ENCODE results near the gene PHKB. TPM values are rescaled to one million over a fixed set of nuclear protein-coding genes. Genes with fewer than 3 reads are reported as not detected.

Gene PHKB
- total RNA-seq, 1 donor from 2014 or later: 48.4 TPM

DNA sequence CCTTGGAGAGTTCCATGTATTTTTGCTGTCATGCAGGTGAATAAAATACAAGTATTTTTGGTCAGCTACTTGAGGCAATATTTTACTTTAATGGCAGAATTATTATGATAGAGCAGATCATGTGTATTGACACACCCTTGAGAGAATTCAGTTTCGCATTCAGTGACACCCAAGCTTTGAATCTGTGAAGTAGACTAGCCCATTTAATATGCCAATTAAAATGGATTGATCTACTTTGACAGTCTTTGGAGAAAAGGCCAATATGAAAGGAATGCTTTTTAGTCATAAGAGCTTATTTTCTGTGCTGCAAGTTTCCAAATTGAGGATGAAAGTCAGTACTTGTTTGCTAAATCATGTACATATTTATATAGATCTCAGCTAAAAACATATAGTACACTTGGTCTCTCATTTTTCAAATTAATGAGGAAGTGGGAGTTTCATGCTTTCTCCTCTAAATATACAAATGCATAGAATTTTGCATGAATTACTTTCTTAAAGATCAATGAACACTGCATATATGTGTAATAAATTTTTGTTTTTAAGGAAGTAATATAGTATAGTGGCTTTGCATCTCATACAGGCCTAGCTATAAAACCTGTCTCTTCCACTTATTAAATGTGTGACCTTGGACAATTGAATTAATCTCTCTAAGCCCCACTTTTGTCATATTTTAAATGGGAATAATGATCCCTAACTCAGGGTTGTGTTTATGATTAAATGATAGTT lies 161.5 kb downstream of the PHKB start:
- DNase-seq (ENCODE audit: low read depth in 2 of 2): no peak

DNA sequence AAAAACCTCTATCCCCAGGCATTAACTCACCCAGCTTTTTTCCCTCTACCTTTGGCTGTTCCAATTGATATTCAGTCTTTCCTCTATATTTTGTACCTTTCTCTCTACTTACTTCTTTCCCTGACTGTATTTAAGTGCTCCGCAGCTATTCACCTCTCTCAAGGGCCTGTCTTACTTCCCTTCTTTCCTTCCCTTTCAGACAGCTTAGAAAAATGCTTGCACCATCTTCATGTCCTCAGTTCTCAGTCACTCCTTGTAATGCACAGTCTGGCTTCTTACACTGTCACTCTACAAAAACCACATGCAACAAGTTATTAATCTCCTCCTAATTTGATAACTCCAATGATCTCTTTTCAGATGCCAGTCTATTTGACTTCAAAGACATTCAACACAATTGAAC lies 163.4 kb downstream of the PHKB start:
- no peak for DNase-seq (ENCODE audit: low read depth in 2 of 2)

DNA sequence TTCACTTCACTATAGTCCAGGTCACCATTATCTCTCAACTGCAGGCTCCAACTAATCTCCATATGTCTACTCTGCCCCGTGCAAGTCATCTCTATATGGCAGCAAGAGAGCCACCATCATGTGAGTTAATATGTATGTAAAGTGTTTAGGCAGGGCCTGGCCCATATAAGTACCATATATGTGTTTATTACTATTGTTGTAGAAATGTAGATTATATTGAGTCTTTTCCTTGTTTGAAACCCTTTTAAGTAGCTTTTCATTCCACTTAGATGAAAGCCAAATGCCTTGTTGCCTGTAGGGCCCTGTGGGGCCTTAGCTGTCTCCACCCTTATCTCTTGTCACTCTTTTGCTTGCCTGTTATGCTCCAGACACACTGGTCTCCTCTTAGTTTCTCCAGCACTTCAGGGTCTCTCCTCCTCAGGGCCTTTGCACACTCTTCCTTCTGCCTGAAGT lies 164.0 kb downstream of the PHKB start:
- no peak for DNase-seq (ENCODE audit: low read depth in 2 of 2)

- no peak for DNase-seq (ENCODE audit: low read depth in 2 of 2)
Measured at GRCh38 chr16:47626246-47626645, 165.1 kb downstream of the PHKB start.

DNA sequence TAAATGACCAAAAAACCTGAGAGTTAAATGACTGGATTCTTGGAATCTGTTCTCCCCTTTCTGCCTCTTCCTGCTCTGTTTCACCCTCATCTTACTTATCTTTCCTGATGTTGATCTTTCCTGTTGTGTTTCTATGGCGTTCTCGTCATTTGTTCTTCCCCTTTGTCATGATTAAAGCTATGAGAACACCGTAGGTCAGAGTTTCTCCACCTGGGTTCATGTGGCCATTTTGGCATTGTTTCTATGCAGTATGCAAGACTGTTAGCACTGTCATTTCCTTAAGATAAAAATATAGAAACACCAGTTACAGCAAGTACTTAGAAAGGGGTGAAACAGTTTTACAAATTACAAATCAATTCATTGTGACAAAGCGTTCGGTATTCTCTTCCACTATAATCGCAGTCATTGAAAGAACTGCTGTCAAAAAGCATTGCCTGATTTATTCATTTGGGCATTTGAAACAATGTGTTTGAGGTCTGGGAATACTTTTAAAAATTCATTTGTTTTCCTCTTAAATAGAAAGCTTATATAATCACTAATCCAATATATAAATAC lies 166.0 kb downstream of the PHKB start:
- DNase-seq (ENCODE audit: low read depth in 2 of 2): peak; percentile 34 to 43

DNA sequence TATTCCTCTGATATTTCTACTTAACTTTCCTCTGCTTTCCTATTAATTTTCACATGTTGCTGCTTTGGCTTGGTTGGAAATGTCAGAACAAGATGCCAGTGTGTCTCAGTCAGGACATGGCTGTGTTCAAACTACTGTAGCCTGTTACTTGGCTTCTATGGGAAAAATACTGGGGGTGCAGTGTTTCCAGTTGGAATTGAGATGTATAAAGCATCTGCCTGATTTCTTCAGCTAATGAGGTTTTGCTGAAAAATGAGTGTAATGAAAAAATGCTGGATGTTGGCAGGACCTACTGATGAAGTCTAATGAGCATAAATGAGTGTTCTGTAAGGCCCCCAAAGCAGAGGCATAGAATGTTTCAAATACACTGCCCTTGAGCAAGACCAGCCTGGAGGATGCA lies 166.6 kb downstream of the PHKB start:
- DNase-seq (ENCODE audit: low read depth in 2 of 2): no peak

- no peak for DNase-seq (ENCODE audit: low read depth in 2 of 2)
Measured at GRCh38 chr16:47631131-47631530, 170.0 kb downstream of the PHKB start.

GRCh38 chr16:47634126-47634525 lies 173.0 kb downstream of the PHKB start:
- no peak for DNase-seq (ENCODE audit: low read depth in 2 of 2)

DNA sequence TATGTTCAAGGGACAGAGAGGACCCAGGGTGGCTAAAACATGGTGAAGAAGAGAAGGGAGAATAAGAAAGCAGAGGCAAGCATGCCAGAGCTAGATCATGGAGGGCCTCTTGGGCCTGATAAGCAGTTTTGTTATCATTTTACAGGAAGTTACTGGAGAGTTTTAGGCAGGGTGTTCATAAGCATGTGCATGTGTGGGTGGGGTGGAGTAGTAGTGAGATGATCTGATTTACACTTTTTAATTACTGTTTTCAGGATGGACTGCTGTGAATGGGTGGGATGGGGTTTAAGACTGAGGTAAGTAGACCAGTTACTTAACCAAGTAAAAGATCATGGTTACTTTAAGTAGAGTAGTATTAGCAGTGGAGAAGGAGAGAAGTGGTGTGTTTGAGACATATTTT lies 173.6 kb downstream of the PHKB start:
- no peak for DNase-seq (ENCODE audit: low read depth in 2 of 2)

- no peak for DNase-seq (ENCODE audit: low read depth in 2 of 2)
Measured at GRCh38 chr16:47636501-47637099, 175.5 kb downstream of the PHKB start.

DNA sequence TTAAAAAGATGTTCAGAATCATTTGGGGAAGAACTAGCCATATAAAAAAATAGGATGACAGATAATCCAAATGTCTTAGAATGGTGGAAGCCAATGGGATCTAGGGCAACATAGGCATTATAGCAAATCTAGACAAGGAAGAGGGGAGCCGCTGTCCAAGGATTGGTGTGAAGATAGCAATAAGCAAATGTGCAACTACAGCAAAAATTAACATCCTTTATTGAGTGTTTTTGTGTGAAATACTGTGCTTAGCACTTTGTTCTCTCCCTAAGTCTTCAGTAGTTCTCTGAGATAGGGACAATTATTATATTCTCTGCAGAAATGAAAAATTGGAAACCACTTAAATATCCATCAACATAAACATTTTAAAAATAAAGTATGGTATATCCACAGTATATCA lies 177.0 kb downstream of the PHKB start:
- DNase-seq (ENCODE audit: low read depth in 2 of 2): no peak

DNA sequence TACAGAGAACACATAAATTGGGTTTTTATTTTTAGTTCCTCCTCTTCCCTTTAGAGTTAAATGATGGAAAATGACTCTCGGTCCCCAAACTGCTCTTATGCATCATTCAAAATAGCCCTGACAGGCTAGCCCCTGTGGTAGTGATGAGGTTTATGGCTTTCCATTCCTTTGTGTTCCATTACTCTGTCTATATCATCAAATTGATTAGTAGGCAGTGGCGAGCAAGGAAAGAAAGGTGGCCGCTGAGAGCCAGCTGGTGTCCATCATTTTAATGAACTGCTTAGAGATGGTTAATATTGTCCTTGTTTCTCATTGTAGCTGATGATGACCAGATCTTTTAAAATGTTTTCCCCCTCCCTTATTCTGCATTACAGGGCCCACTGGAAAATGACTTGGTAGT lies 179.5 kb downstream of the PHKB start:
- DNase-seq (ENCODE audit: low read depth in 2 of 2): no peak

- no peak for DNase-seq (ENCODE audit: low read depth in 2 of 2)
Measured at GRCh38 chr16:47643323-47644000, 182.3 kb downstream of the PHKB start.

DNA sequence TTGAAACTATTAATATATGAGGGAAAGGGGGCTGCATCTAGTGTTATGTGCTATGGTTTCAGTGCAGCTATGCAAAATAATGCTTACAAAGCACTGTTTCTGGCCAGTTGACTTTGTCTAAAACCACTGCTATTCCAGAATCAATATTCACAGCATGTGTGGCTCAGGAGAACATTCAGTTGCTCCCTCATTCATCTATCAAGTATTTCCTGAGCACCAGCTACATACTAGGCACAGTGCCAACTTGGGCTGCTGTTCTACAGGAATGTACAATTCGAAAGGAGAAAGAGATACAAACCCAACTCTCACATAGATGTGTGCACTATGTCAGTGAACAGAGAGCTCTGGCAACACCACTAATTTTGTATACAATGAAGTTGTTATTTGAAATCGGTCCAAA lies 183.0 kb downstream of the PHKB start:
- DNase-seq (ENCODE audit: low read depth in 2 of 2): peak; percentile 92 to 94

- peak; percentile 50 to 65 for DNase-seq (ENCODE audit: low read depth in 2 of 2)
Measured at GRCh38 chr16:47644661-47645060, 183.5 kb downstream of the PHKB start.

- DNase-seq (ENCODE audit: low read depth in 2 of 2): no peak
Measured at GRCh38 chr16:47646914-47647313, 185.8 kb downstream of the PHKB start.

GRCh38 chr16:47657032-47657431 lies 195.9 kb downstream of the PHKB start:
- DNase-seq (ENCODE audit: low read depth in 2 of 2): no peak

DNA sequence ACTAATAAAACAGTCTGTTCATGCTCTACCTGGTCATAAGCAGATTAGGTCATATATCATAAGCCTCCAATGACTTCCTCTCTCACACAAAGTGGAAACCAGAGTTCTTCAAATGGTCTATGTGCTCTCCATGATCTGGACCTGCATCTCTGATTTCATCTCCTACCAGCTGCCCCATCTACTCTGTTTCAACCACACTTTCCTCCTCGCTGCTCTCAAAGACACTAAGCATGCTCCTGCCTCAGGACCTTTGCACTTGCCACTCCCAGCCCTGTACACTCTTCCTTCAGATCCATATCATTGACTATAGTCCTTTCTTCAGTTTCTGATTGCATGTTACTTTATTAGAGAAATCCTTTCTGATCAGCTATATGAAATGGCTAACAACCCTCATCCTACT lies 196.8 kb downstream of the PHKB start:
- DNase-seq (ENCODE audit: low read depth in 2 of 2): no peak

DNA sequence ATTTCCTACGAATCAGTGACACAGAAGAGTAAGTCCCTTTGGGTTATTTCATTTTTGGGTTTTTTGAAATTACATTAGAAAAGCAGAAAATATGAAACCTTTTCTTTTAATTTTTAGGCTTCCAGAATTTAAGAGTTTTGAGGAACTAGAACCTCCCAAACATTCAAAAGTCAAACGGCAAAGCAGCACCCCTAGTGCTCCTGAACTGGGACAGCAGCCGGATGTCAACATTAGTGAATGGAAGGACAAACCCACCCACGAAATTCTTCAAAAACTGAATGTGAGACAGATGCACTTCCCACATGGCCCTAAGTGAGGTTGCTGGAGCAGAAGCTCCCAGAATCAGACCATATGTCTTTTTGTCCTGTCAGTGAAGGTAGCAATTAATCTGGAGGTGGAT lies 199.4 kb downstream of the PHKB start:
- DNase-seq (ENCODE audit: low read depth in 2 of 2): no peak

GRCh38 chr16:47664653-47665325 lies 203.7 kb downstream of the PHKB start:
- no peak for DNase-seq (ENCODE audit: low read depth in 2 of 2)

- no peak for DNase-seq (ENCODE audit: low read depth in 2 of 2)
Measured at GRCh38 chr16:47666434-47666833, 205.3 kb downstream of the PHKB start.

DNA sequence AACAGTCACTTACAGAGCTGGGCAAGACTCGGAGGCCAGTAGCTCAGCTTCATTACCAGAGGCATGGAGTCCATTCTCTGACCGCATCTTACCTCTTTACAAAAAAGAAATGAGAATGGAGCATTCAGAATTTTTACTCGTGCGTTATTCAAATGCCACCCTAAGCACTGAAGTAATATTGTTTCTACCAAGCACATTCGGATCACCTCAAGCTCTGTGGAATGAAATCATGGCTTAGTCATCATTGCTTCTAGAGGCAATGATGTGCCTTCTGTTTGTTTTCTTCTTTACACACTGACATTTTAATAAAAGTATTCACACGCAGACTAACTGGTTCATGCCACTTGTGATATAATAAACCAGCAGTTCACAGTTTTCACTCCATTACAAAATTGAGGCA lies 206.8 kb downstream of the PHKB start:
- no peak for DNase-seq (ENCODE audit: low read depth in 2 of 2)

Measured in dermis microvascular lymphatic vessel endothelial cell (primary cell).